NCI-H69 (cell line): ENCODE data around the gene COL5A2.

Experiments used
- DNase-seq: peaks from one replicate; lab custom pipeline; 2025; lab: John Stamatoyannopoulos, UW

COL5A2 gene

GRCh38 chr2:189178726-189179569 is 613 bp downstream of the COL5A2 start:
- no peak for DNase-seq

- no peak for DNase-seq
Observed at GRCh38 chr2:189178054-189178453, 1.5 kb downstream of the COL5A2 start.

GRCh38 chr2:189177251-189177840 is 2.2 kb downstream of the COL5A2 start:
- DNase-seq, result no peak

- DNase-seq, result no peak
Observed at GRCh38 chr2:189176516-189176915, 3.0 kb downstream of the COL5A2 start.

- DNase-seq, result no peak
Observed at GRCh38 chr2:189175869-189176433, 3.6 kb downstream of the COL5A2 start.

- DNase-seq, result no peak
Observed at GRCh38 chr2:189171956-189172609, 7.5 kb downstream of the COL5A2 start.

- no peak for DNase-seq
Observed at GRCh38 chr2:189168856-189169499, 10.6 kb downstream of the COL5A2 start.

GRCh38 chr2:189165656-189166380 is 13.7 kb downstream of the COL5A2 start:
- DNase-seq, result no peak

GRCh38 chr2:189164746-189165145 is 14.8 kb downstream of the COL5A2 start:
- DNase-seq, result no peak

- no peak for DNase-seq
Observed at GRCh38 chr2:189163889-189164288, 15.7 kb downstream of the COL5A2 start.

- DNase-seq, result no peak
Observed at GRCh38 chr2:189162566-189162965, 17.0 kb downstream of the COL5A2 start.

GRCh38 chr2:189161894-189162293 is 17.7 kb downstream of the COL5A2 start:
- DNase-seq, result no peak

- no peak for DNase-seq
Observed at GRCh38 chr2:189159717-189160116, 19.8 kb downstream of the COL5A2 start.

GRCh38 chr2:189159273-189159672 is 20.3 kb downstream of the COL5A2 start:
- DNase-seq, result no peak

GRCh38 chr2:189157939-189158338 is 21.6 kb downstream of the COL5A2 start:
- DNase-seq, result no peak

- DNase-seq, result no peak
Observed at GRCh38 chr2:189157456-189157855, 22.1 kb downstream of the COL5A2 start.

GRCh38 chr2:189155795-189156194 is 23.8 kb downstream of the COL5A2 start:
- DNase-seq, result no peak

GRCh38 chr2:189153619-189154018 is 25.9 kb downstream of the COL5A2 start:
- DNase-seq, result no peak

GRCh38 chr2:189152483-189152882 is 27.1 kb downstream of the COL5A2 start:
- DNase-seq, result no peak

GRCh38 chr2:189151906-189152305 is 27.7 kb downstream of the COL5A2 start:
- no peak for DNase-seq

GRCh38 chr2:189150033-189150432 is 29.5 kb downstream of the COL5A2 start:
- peak; percentile 75 for DNase-seq

GRCh38 chr2:189147989-189148388 is 31.6 kb downstream of the COL5A2 start:
- DNase-seq, result no peak
